ENCODE data around the gene FSTL4. TPM values are rescaled to one million over a fixed set of nuclear protein-coding genes. Genes with fewer than 3 reads are reported as not detected.

FSTL4 gene
- total RNA-seq, 2 donors from 2014 or later, result 4.5 to 10.1 TPM

DNA sequence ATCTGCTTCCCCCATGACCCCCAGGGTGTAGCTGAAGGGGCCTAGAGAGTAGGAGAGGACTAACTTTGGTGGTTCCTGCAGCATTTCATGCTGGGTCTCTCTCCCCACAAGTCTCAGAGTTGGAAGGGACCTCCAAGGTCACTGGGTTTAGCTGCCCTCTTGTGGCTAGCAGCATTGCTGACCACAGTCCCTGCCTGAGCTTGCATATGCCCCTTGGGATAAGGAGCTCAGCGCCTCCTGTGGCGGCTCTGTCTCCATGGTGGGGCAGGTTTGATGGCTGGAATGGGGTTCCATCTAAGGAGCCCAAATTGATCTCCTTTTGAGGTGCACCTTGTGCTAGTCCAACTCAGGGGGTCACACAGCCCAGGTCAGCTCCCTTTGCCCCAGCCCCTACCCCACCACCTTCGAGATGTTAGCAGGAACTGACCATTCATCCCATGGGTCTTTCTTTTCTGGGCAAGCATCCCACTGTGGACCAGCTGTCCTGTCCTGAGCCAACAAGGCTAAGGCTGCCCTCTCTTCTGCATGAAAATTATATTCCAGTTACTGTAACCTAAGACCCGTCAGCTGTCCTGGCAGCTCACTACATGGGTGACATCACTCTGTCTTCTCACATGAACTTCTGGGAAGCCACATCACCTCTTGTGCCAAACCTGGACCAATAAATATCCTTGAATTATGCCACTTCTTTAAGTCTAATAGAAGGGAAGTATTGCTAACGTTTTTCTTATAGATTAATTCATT is 364.3 kb downstream of the FSTL4 start:
- DNase-seq (ENCODE audit: low spot score), result no peak
- H3K27me3 ChIP-seq (replicated peaks; ENCODE audit: insufficient read depth), result no peaks in the 10 kb centered on the region
- H3K4me1 ChIP-seq (replicated peaks), result no peaks in the 10 kb centered on the region
- no peaks in the 10 kb centered on the region for H3K9me3 ChIP-seq
- H3K4me3 ChIP-seq, result no peak overlapping the region
- H3K27ac ChIP-seq, result no peak overlapping the region
- intact Hi-C loops (cut with DNase I), result no loop called here
- 79% methylated on average over 5 of the region's 5 CpGs for WGBS
- TF ChIP-seq CTCF (IDR thresholded peaks at IDR 0.05) (peak in 1 of 4 experiments; percentile 18), POLR2A (IDR thresholded peaks at IDR 0.05) (no peak)
- H3K36me3 ChIP-seq, result no peaks in the 10 kb centered on the region

DNA sequence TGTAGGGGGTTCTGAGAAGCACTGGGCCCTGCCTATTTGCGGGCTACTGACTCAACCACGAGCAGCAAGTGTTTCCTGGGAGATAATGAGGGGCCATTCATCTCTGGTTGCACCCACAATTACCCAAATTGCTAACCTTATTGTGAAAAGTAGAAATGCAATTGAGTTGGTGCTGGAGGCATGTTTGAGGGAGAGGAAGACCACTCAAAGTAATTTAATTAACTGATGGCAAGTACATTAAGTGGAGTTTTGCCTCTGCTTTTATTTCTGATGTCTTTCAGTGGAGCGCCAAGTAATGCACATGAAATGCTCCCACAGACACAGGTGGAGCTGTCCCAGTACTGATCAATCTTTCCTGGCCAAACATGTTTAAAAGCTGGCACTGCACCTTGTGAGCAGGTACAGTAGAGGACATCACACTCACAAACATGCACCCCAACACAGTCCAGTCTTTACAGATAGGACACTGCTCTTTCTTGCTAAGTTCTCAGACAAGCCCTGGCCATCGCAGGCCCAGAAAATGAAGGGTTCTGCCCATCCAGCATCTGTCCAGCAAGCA is 365.1 kb downstream of the FSTL4 start:
- Histone ChIP-seq H3K4me1 (replicated peaks) (no peaks in the 10 kb centered on the region), H3K9me3 (no peaks in the 10 kb centered on the region), H3K4me3 (no peak overlapping the region), H3K27me3 (replicated peaks; ENCODE audit: insufficient read depth) (no peaks in the 10 kb centered on the region), H3K36me3 (no peaks in the 10 kb centered on the region), H3K27ac (no peak overlapping the region)
- intact Hi-C loops (cut with DNase I), result no loop called here
- WGBS, result 81% methylated on average over 4 of the region's 4 CpGs
- TF ChIP-seq POLR2AphosphoS5 (IDR thresholded peaks at IDR 0.05) (no peak), POLR2A (IDR thresholded peaks at IDR 0.05) (no peak)
- no peak for DNase-seq (ENCODE audit: low spot score)

DNA sequence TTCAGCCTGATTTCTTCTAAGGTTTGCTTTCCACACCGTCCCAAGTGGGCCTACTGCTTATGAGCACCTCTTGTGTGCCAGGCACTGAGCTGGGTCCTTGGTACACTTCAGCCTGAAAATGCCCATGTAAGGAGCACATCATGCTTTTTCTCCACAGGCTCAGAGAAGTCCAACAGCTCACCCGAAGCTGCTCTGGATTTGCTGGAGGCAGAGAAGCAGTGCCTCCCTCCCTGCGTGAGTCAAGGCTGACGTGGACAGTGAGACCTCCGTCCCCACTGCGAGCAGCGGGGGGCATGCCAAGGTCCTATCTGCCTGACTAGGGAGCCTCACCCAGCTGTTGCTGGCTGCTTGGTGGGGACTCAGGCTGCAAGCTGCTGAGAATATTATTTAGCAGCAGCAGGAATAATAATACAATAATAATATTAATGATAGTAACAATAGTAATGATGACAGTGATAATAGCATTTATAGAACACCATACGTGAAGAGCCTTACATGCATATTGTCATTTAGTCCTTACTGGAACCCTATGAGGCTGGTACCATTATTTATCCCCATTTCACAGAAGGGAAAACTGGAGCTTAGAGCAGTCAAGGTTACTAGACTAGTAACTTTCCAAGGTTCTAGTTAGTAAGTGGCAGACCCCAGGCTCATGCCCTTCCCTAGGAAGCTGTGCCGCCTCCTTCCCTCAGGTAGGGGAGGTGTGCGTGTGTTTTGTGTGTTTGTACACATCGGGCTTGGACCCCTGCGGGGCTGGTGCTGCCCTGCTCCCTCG is 365.8 kb downstream of the FSTL4 start:
- H3K4me3 ChIP-seq, result no peak overlapping the region
- WGBS, result 96% methylated on average over 9 of the region's 13 CpGs
- TF ChIP-seq POLR2AphosphoS5 (IDR thresholded peaks at IDR 0.05), result no peak
- no peak for TF ChIP-seq POLR2A (IDR thresholded peaks at IDR 0.05)
- TF ChIP-seq CTCF (IDR thresholded peaks at IDR 0.05), result no peak

GRCh38 chr5:133246053-133246370 is 366.3 kb downstream of the FSTL4 start:
- H3K4me1 ChIP-seq (replicated peaks), result no peaks in the 10 kb centered on the region
- no peak overlapping the region for H3K4me3 ChIP-seq
- 78% methylated on average over 12 of the region's 12 CpGs for WGBS
- intact Hi-C loops (cut with DNase I), result no loop called here
- H3K36me3 ChIP-seq, result no peaks in the 10 kb centered on the region
- TF ChIP-seq POLR2AphosphoS5 (IDR thresholded peaks at IDR 0.05), result no peak
- H3K9me3 ChIP-seq, result no peaks in the 10 kb centered on the region
- no peak for DNase-seq (ENCODE audit: low spot score)
- H3K27me3 ChIP-seq (replicated peaks; ENCODE audit: insufficient read depth), result no peaks in the 10 kb centered on the region
- H3K27ac ChIP-seq, result no peak overlapping the region

More for the DNA sequence above, 365.8 kb downstream of the FSTL4 start:
- Histone ChIP-seq H3K4me1 (replicated peaks) (no peaks in the 10 kb centered on the region), H3K27ac (no peak overlapping the region), H3K36me3 (no peaks in the 10 kb centered on the region), H3K27me3 (replicated peaks; ENCODE audit: insufficient read depth) (no peaks in the 10 kb centered on the region), H3K9me3 (no peaks in the 10 kb centered on the region)
- intact Hi-C loops (cut with DNase I), result no loop called here
- DNase-seq (ENCODE audit: low spot score), result no peak

DNA sequence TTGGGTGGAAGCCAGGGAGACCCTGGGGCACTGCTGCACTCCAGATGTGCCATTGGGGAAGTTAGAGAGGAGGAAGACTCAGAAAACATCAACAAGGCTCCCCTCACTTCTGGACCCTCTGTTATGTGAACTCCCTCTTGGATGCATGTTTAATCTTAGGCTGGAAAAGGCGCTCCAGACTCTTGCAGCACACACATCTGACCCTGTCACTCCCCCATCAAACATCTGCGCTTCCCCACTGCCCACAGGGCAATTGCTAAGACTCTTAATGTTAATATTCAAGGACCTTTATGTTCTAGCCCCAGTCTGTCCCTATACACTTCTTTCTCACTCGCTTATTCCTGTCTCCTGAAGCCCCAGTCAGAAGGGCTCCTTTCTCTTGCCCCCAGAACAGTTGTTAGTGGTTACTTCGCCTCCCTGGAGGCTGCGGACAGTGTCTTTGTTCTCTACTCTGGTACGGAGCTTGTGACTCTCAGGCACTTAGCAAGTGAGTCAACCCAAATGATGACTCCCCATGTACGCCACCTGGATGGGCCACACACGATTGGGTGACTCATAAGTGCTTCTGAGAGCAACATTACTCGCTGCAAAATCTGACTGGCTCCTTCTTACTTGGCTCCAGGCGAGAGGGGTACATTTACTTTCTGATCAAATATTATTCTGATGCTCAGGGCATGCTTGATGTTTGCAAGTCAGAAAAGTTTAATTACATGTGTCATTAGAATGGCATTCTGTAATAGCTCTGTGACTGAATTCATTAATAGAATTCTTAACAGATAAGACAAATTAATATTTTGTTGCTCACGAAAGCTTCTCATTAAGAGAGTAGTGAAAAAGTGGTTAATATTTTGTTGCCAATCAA is 366.9 kb downstream of the FSTL4 start:
- Histone ChIP-seq H3K27ac (no peak overlapping the region), H3K9me3 (no peaks in the 10 kb centered on the region), H3K4me1 (replicated peaks) (no peaks in the 10 kb centered on the region), H3K4me3 (no peak overlapping the region), H3K36me3 (no peaks in the 10 kb centered on the region), H3K27me3 (replicated peaks; ENCODE audit: insufficient read depth) (no peaks in the 10 kb centered on the region)
- WGBS, result 73% methylated on average over 11 of the region's 11 CpGs
- intact Hi-C loops (cut with DNase I), result no loop called here
- no peak for TF ChIP-seq CTCF (IDR thresholded peaks at IDR 0.05)
- DNase-seq (ENCODE audit: low spot score), result no peak

All from prostate gland (tissue), 2 donors.